GM21723 (cell line): ENCODE measurements around the gene CARMIL1.

Source experiments
- ATAC-seq: cut with Tn5 transposase; IDR thresholded peaks from one replicate; pipeline ENCODE4 v1.9.1; 2021; ENCODE audit warnings: mild to moderate bottlenecking, moderate library complexity; ENCODE audit not compliant: unreplicated experiment

CARMIL1 gene

GRCh38 chr6:25599516-25600085, 320.4 kb downstream of the CARMIL1 start:
- ATAC-seq = no peak

- no peak for ATAC-seq
These were observed 322.9 kb downstream of the CARMIL1 start for GRCh38 chr6:25601800-25602673.

DNA sequence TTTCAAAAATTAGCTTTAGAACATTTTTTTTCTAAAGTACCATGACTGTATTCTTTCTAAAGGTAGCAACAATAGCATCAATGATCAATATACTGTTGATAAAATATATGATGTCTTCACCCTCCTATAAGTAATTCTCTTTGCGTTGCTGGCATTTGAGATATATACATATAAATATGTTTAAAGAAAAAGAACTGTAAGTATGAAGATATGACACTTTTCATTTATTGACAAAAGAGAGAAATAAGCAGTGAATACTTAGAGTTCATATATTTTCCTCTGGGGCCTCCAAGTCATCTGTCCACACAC, 323.5 kb downstream of the CARMIL1 start:
- ATAC-seq = no peak

- no peak for ATAC-seq
These were observed 324.1 kb downstream of the CARMIL1 start for GRCh38 chr6:25603251-25603650.

DNA sequence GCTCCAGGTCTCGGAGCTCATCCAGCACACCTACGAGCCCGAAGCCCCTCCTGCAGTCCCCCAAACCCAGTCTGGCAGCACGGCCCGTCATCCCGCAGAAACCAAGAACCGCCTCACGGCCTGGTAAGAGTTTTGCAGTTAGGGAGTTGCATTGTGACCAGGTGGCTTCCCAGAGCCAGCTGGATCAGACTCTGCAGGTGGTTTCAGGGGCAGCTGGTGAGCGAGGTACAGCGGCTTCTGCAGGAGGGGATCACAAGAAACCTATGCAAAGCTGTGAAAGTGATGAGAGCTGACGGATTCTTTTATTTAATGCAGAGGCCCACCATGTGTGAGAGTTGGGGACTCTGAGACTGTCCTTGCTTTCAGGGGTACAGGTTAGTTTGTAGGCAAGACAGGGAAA, 327.0 kb downstream of the CARMIL1 start:
- no peak for ATAC-seq

DNA sequence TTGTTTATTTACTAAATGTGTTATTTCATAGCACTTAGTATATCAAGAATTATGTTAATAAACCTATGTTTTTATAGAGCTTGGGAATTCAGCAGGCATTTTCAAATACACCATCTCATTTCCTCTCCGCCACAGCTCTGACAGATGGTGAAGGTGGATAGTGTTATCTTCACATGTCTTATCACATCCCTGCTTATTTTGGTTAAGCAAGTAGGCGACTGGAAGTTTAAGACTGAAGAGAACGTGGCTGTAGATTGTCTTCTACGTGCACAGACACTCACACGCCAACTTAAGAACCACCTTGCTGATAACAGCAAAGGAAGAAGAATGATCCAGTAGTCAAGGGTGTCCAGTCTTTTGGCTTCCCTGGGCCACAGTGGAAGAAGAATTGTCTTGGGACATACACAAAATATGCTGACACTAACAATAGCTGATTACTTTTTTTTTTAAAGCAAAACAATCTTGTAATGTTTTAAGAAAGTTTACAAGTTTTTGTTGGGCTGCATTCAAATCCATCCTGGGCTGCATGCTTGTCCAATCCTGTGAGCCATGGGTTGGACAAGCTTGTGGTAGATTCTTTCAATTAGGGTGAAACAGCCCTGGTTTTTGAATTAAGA, 329.5 kb downstream of the CARMIL1 start:
- ATAC-seq = no peak

DNA sequence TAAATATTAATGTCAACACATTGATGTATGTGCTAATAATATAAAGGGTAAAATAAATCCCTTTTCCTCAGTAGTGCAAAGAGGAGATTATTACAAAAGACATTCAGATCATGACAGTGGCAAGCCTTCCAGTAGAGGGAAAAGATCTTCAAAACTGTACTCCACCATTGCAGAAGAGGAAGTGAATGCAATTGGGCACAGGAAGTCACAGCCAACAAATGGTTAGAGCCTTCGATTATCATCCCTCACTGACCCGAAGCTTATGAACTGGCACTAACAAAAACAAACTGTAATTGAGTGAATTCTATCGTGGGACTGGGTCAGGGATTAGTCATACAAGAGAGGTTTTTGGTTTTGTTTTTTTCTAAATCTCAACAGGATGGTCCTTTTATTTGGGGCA, 333.5 kb downstream of the CARMIL1 start:
- no peak for ATAC-seq

- ATAC-seq = no peak
These were observed 334.2 kb downstream of the CARMIL1 start for GRCh38 chr6:25613415-25613814.

DNA sequence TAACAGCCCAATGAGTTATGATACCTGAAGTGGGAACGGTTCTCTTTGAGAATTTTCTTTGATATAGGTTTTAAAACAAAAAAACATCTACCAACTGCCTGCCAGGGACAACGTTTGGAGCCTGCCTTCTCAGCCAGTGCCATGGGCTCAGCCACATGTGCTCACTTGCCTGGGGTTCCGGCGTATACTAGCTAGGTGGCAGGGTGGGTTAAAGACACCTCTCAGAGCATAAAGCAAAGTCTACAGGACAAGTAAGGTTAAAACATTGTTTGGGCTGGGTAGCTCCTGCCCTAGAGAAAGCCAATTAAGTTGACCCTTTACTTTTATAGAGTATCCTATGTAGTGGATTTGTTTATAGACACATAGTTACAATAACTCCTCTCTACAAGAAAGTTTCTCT, 334.9 kb downstream of the CARMIL1 start:
- no peak for ATAC-seq

DNA sequence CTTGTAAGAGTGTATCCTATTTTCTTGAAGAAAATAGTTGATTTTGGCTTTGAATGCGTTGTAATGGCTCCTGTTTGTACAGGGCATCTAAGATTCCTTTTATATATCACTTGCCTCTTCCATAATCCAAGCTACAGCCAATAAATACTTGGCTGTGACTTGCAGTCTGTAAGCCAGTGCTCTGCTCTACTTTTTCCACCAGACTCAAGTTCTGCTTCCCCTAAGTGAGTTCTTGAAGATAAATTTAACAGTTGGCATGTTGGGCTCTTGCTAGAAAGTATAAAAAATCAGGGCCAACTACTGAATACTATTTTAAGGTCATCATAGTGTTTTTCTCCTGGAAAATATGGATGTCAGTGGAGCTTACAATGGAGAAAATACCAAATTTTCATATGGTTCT, 336.3 kb downstream of the CARMIL1 start:
- no peak for ATAC-seq

- no peak for ATAC-seq
These were observed 338.8 kb downstream of the CARMIL1 start for GRCh38 chr6:25617997-25618396.

DNA sequence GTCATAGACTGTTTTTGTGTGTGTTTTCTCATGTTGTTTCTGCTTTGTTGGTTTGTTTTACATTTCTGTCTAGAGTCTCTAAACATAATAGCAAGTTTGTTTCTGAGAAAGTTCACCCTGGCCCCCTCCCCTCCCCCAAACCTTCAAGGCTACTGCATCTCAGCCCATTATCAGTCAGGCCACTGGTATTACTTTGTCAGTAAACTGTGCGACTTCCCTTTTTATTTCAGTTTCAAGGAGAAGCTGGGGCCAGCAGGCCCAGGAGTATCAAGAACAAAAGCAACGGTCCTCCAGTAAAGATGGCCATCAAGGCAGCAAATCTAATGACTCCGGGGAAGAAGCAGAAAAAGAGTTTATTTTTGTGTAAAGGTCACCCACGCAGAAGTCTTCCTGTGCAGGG, 340.0 kb downstream of the CARMIL1 start:
- no peak for ATAC-seq

DNA sequence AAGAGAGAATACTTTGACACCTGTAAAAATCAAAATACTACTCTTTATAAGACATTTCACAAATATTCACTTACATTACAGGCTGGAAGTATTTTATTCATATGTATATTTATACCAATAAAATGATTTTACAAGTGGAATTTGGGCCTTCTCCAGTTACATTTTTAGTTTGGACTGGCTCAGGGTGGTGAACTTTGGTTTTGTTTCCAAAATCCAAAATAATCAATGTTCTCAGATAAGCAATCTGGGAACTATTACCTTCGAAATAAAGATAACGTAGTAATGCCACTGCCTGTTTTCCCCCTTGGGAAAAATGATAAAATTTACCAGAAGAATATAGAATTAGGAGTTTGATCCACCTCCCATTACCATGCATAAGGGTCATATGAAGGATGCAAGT, 341.2 kb downstream of the CARMIL1 start:
- no peak for ATAC-seq

GRCh38 chr6:25623065-25623464, 343.9 kb downstream of the CARMIL1 start:
- no peak for ATAC-seq

DNA sequence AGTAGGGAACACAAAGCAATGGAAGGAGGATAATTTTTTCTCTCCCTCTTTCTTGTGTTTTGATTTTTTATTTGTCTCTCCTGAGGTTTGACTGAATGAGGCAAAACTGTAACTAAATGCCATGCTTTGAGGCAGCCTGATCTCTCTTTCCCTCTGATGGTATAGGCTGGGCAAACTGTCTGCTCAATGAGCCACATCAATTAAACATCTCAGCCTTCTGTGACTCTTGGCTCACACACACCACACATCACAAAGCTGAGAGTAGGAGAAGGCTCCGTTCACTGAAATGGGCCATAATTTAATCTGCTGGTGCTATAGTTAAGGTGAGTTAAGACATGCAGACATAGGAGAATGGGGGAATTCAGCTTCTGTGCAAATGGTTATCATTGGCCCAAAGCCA, 344.7 kb downstream of the CARMIL1 start:
- no peak for ATAC-seq

DNA sequence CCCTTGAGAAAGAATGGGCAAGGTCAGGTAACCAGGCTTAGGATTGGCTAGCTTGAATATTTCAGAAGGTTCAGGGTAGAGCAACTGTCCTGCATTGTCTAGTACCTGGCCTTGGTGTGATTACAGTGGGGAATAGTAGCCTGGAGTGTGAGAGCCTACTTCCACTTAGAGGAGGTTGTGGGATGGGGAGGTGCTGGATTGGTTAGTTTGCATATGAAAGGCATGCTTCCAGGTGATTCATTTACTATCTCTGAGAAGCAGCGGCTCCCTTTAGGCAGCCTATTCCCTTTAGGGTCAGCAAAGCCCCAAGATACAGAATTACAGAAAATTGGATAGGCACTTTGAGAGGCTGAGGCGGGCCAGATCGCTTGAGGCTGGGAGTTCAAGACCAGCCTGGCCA, 347.8 kb downstream of the CARMIL1 start:
- ATAC-seq = no peak

GRCh38 chr6:25628471-25629197, 349.5 kb downstream of the CARMIL1 start:
- ATAC-seq = no peak

DNA sequence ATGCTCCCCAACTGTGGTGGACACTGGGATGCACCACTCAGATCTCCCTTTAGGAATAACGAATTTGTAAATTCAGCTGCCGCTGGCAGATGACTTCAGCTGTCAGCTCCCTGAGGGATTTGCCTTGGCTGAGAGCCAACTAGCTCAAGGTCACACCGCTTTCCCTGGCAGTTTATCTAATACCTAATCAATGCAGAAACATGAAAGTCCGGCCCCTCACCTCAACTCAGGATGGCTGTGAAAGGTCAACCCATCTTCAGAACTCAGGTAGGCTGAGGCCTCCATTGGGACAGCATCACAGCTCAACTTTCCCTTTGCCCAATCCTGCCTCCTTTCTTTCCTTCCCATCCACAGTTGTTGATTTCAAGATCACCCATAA, 350.0 kb downstream of the CARMIL1 start:
- no peak for ATAC-seq

- ATAC-seq = no peak
These were observed 351.5 kb downstream of the CARMIL1 start for GRCh38 chr6:25630508-25631278.

GRCh38 chr6:25635886-25636317, 356.7 kb downstream of the CARMIL1 start:
- no peak for ATAC-seq

- ATAC-seq = no peak
These were observed 358.0 kb downstream of the CARMIL1 start for GRCh38 chr6:25637211-25637610.
